Upper lobe of right lung (tissue), 1 donor: ENCODE data around the gene SNED1. TPM values are rescaled to one million over a fixed set of nuclear protein-coding genes. Genes with fewer than 3 reads are reported as not detected.

Source experiments
- ATAC-seq: fragments of 200-7000 bp; cut with Tn5 transposase; one replicate; pipeline ENCODE4 v1.9.1; 2020; ENCODE audit warnings: mild to moderate bottlenecking, moderate library complexity
- DNase-seq: peaks from one replicate; pipeline ENCODE4 v3.0.0-alpha.2; 2020
- H3K27ac ChIP-seq: fragments of 200-600 bp; one replicate; pipeline ENCODE4 v1.8.0; 2022
- H3K27me3 ChIP-seq: fragments of 200-600 bp; one replicate; pipeline ENCODE4 v1.8.0; 2022; ENCODE audit warnings: mild to moderate bottlenecking
- H3K36me3 ChIP-seq: fragments of 200-600 bp; one replicate; pipeline ENCODE4 v1.8.0; 2022
- H3K4me1 ChIP-seq: fragments of 200-600 bp; one replicate; pipeline ENCODE4 v1.8.0; 2022
- H3K4me3 ChIP-seq: fragments of 200-600 bp; one replicate; pipeline ENCODE4 v1.8.0; 2022; ENCODE audit warnings: mild to moderate bottlenecking
- H3K9me3 ChIP-seq: fragments of 200-600 bp; one replicate; pipeline ENCODE4 v1.8.0; 2022
- CTCF ChIP-seq: fragments of 200-600 bp; IDR thresholded peaks from one replicate; pipeline ENCODE4 v1.8.0; 2022; ENCODE audit warnings: antibody characterized with exemption
- intact Hi-C: fragments of 100-400 bp; cut with DNase I; formaldehyde crosslinking; loops from one replicate; pipeline ENCODE4 v1.11.0; 2022
- total RNA-seq: library from RNA; stranded (reverse); fragmentation: NEBNext Ultra II Directional; extraction: Animal tissue kit (Norgen Biotek cat#: 25700); gene quantifications from one replicate; pipeline ENCODE4 v1.2.1, GENCODE V29; 2021
- donor health status: DM: no; HTN: yes; CAD: no; lungs with severe emphysema.

Gene SNED1
- total RNA-seq, 1 donor from 2014 or later: 38.4 TPM

GRCh38 chr2:241035142-241035817, 36.9 kb downstream of the SNED1 start:
- Histone ChIP-seq H3K36me3 (peaks cover 48% of the 10 kb centered on the region), H3K9me3 (no peaks in the 10 kb centered on the region), H3K27me3 (no peaks in the 10 kb centered on the region), H3K4me3 (no peak overlapping the region), H3K27ac (no peak overlapping the region), H3K4me1 (no peaks in the 10 kb centered on the region)
- no peak for TF ChIP-seq CTCF
- DNase-seq: no peak
- ATAC-seq: no peak
- intact Hi-C loops: no loop called here

GRCh38 chr2:241035818-241036396, 37.5 kb downstream of the SNED1 start:
- Histone ChIP-seq H3K9me3 (no peaks in the 10 kb centered on the region), H3K27ac (no peak overlapping the region), H3K4me1 (no peaks in the 10 kb centered on the region), H3K4me3 (peak overlapping the region; percentile 39), H3K36me3 (peaks cover 48% of the 10 kb centered on the region), H3K27me3 (no peaks in the 10 kb centered on the region)
- ATAC-seq (peak; percentile 12), DNase-seq (no peak)
- intact Hi-C loops: no loop called here
- no peak for TF ChIP-seq CTCF

GRCh38 chr2:241036397-241036963, 38.1 kb downstream of the SNED1 start:
- Histone ChIP-seq H3K27me3 (no peaks in the 10 kb centered on the region), H3K4me1 (no peaks in the 10 kb centered on the region), H3K27ac (no peak overlapping the region), H3K4me3 (peak overlapping the region; percentile 39), H3K36me3 (peaks cover 45% of the 10 kb centered on the region), H3K9me3 (no peaks in the 10 kb centered on the region)
- peak; percentile 75 for DNase-seq
- intact Hi-C loops: no loop called here
- TF ChIP-seq CTCF: no peak
- ATAC-seq: peak; percentile 67

GRCh38 chr2:241036964-241037421, 38.6 kb downstream of the SNED1 start:
- Histone ChIP-seq H3K4me3 (peak overlapping the region; percentile 39), H3K36me3 (peaks cover 40% of the 10 kb centered on the region), H3K27me3 (no peaks in the 10 kb centered on the region), H3K27ac (no peak overlapping the region), H3K9me3 (no peaks in the 10 kb centered on the region), H3K4me1 (no peaks in the 10 kb centered on the region)
- DNase-seq: no peak
- no peak for TF ChIP-seq CTCF
- no peak for ATAC-seq
- intact Hi-C loops: no loop called here

- H3K27ac ChIP-seq: no peak overlapping the region
- H3K4me1 ChIP-seq: no peaks in the 10 kb centered on the region
- no peak for TF ChIP-seq CTCF
- H3K9me3 ChIP-seq: no peaks in the 10 kb centered on the region
- intact Hi-C loops: no loop called here
- DNase-seq (no peak), ATAC-seq (no peak)
- H3K27me3 ChIP-seq: no peaks in the 10 kb centered on the region
- H3K36me3 ChIP-seq: peaks cover 44% of the 10 kb centered on the region
- no peak overlapping the region for H3K4me3 ChIP-seq
Measured at GRCh38 chr2:241037498-241037897, 39.1 kb downstream of the SNED1 start.
